MM.1S (cell line): ENCODE data around the gene LMO1.

Experiments
- DNase-seq: peaks from one replicate; pipeline ENCODE4 v3.0.0-alpha.2; 2015
- H2AFZ ChIP-seq: fragments of 300-600 bp; sonication (generic); 2 replicates; pipeline ENCODE4 v1.6.0; 2016; ENCODE audit warnings: antibody characterized with exemption, low read length
- H3F3A ChIP-seq: fragments of 300-600 bp; sonication (generic); 2 replicates; pipeline ENCODE4 v1.6.1; 2016; ENCODE audit warnings: mild to moderate bottlenecking, antibody characterized with exemption, low read length, moderate library complexity, mixed read lengths; ENCODE audit not compliant: insufficient read depth
- H3K27ac ChIP-seq: fragments of 300-600 bp; sonication (generic); 2 replicates; pipeline ENCODE4 v1.5.1; 2016; ENCODE audit warnings: mild to moderate bottlenecking, low read length
- H3K27me3 ChIP-seq: fragments of 300-600 bp; sonication (generic); replicated peaks from 2 replicates; pipeline ENCODE4 v1.6.0; 2016; ENCODE audit warnings: low read length; ENCODE audit not compliant: insufficient read depth
- H3K36me3 ChIP-seq: fragments of 300-600 bp; sonication (generic); replicated peaks from 2 replicates; pipeline ENCODE4 v1.6.1; 2016; ENCODE audit warnings: mild to moderate bottlenecking, low read length, mixed read lengths; ENCODE audit not compliant: insufficient read depth
- H3K4me1 ChIP-seq: fragments of 300-600 bp; sonication (generic); 2 replicates; pipeline ENCODE4 v1.6.1; 2016; ENCODE audit warnings: low read length, mixed read lengths
- H3K4me2 ChIP-seq: fragments of 300-600 bp; sonication (generic); 2 replicates; pipeline ENCODE4 v1.6.0; 2016; ENCODE audit warnings: low read depth, low read length
- H3K4me3 ChIP-seq: fragments of 300-600 bp; sonication (generic); 2 replicates; pipeline ENCODE4 v1.5.1; 2016; ENCODE audit warnings: low read length, mixed read lengths
- H3K79me2 ChIP-seq: fragments of 300-600 bp; sonication (generic); 2 replicates; pipeline ENCODE4 v1.6.1; 2016; ENCODE audit warnings: mixed run types, low read length, mixed read lengths
- H3K9ac ChIP-seq: fragments of 300-600 bp; sonication (generic); 2 replicates; pipeline ENCODE4 v1.6.1; 2016; ENCODE audit warnings: low read length, mixed read lengths
- H3K9me2 ChIP-seq: fragments of 300-600 bp; sonication (generic); replicated peaks from 2 replicates; pipeline ENCODE4 v1.6.1; 2016; ENCODE audit warnings: mild to moderate bottlenecking, low read length, mixed read lengths; ENCODE audit not compliant: insufficient read depth
- H3K9me3 ChIP-seq: fragments of 300-600 bp; sonication (generic); replicated peaks from 2 replicates; pipeline ENCODE4 v1.6.1; 2016; ENCODE audit warnings: mild to moderate bottlenecking, low read length, mixed read lengths; ENCODE audit not compliant: insufficient read depth
- H4K20me1 ChIP-seq: fragments of 300-600 bp; sonication (generic); 2 replicates; pipeline ENCODE4 v1.6.1; 2016; ENCODE audit warnings: mild to moderate bottlenecking, low read length, moderate library complexity, mixed read lengths; ENCODE audit not compliant: insufficient read depth
- EZH2 ChIP-seq: fragments of 300-600 bp; sonication (generic); optimal IDR thresholded peaks from 2 replicates; pipeline ENCODE3; 2017; ENCODE audit warnings: low read depth, mild to moderate bottlenecking, antibody characterized with exemption, low read length, mixed read lengths
- EZH2phosphoT487 ChIP-seq: fragments of 300-600 bp; sonication (generic); IDR thresholded peaks from 2 replicates; pipeline ENCODE4 v1.6.1; 2018; ENCODE audit warnings: antibody characterized with exemption, low read length
- TF ChIP-seq, protein P1 (sequence below): fragments of 300-600 bp; sonication (generic); IDR thresholded peaks from 2 replicates; pipeline ENCODE4 v1.5.1; 2016; ENCODE audit warnings: antibody characterized with exemption, low read length, mixed read lengths

The LMO1 gene

DNA sequence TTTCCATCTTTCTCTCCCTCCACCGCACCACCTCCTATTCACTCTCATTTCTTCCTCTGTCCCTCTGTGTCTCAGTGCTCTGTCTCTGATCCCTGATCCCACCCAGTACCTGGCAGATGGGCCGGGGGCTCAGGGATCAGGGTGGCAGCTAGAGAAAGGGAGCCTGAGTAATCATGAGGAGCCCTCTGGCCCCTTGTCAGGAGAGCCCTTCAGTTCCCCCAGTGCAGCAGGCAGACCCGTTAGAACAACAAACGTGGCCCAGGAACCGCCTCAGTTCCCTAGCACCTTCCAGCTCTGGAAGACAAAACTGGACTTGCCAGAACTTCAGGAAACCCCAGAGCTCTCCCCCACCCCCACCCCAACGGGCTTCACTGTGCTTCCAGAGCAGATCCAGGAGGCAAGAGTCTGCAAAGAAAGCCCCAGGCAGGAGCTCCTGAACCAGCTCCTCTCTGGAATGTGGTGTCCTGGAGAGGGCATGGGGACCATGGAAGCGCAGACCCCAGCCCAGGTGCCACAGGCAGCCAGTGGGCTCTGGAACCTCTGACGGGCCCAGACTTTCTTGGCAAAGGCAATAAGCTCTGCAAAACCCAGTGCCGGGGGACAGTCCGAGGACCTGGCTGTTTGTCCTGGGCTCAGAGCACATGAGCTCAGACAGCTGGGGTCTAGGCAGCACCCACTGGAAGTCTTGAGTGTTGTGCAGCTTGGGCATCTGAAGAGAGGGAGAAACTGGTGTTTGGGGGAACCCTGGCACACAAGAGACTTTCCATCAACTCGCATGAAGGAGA, 43.2 kb downstream of the LMO1 start:
- no peaks in the 10 kb centered on the region for H3K9me3 ChIP-seq
- TF ChIP-seq, protein P1, sequence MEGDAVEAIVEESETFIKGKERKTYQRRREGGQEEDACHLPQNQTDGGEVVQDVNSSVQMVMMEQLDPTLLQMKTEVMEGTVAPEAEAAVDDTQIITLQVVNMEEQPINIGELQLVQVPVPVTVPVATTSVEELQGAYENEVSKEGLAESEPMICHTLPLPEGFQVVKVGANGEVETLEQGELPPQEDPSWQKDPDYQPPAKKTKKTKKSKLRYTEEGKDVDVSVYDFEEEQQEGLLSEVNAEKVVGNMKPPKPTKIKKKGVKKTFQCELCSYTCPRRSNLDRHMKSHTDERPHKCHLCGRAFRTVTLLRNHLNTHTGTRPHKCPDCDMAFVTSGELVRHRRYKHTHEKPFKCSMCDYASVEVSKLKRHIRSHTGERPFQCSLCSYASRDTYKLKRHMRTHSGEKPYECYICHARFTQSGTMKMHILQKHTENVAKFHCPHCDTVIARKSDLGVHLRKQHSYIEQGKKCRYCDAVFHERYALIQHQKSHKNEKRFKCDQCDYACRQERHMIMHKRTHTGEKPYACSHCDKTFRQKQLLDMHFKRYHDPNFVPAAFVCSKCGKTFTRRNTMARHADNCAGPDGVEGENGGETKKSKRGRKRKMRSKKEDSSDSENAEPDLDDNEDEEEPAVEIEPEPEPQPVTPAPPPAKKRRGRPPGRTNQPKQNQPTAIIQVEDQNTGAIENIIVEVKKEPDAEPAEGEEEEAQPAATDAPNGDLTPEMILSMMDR = no peak
- TF ChIP-seq EZH2phosphoT487 (no peak), EZH2 (no peak)
- no peaks in the 10 kb centered on the region for H4K20me1 ChIP-seq
- no peak overlapping the region for H3K27ac ChIP-seq
- H3K4me2 ChIP-seq = no peak overlapping the region
- H3K9me2 ChIP-seq = no peaks in the 10 kb centered on the region
- H2AFZ ChIP-seq = no peak overlapping the region
- peaks cover 15% of the 10 kb centered on the region for H3K27me3 ChIP-seq
- no peaks in the 10 kb centered on the region for H3K4me1 ChIP-seq
- H3F3A ChIP-seq = no peaks in the 10 kb centered on the region
- H3K36me3 ChIP-seq = no peaks in the 10 kb centered on the region
- H3K79me2 ChIP-seq = no peaks in the 10 kb centered on the region
- H3K4me3 ChIP-seq = no peak overlapping the region
- no peak overlapping the region for H3K9ac ChIP-seq
- DNase-seq = no peak

DNA sequence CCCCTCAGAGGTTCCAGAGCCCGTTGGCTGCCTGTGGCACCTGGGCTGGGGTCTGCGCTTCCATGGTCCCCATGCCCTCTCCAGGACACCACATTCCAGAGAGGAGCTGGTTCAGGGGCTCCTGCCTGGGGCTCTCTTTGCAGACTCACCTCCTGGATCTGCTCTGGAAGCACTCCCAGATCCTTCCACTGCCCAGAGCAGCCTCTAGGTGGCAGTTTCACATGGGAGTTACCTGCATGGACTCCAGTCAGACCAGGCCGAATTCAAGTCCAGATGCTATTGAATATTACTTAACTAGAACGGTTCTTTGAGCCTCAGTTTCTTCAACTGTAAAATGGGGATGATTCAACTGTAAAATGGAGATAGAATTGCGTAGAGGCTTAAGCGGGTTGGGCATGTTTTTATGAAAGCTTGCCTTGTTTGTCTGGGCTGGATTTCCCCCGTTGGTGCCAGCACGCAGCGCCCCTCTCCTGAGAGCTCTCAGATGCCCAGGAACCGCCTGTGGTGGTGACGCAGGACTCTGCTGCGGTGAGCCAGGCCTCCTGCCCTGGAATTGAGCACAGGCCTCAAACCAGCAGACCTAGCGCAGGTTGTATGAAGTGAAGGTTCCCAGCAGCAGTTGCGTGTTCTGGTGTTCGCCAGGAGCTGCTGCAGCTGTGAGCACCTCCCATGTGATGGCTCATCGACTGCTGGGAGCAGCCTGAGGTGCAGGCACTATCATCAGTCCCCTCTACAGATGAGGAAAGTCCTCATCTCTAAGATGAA, 44.2 kb downstream of the LMO1 start:
- no peak overlapping the region for H3K9ac ChIP-seq
- H3K4me2 ChIP-seq = no peak overlapping the region
- H3K79me2 ChIP-seq = no peaks in the 10 kb centered on the region
- H4K20me1 ChIP-seq = no peaks in the 10 kb centered on the region
- H3K9me3 ChIP-seq = no peaks in the 10 kb centered on the region
- no peak overlapping the region for H3K27ac ChIP-seq
- DNase-seq = peak; percentile 48
- no peaks in the 10 kb centered on the region for H3K36me3 ChIP-seq
- H3K27me3 ChIP-seq = peaks cover 10% of the 10 kb centered on the region
- TF ChIP-seq EZH2 = no peak
- no peak for TF ChIP-seq EZH2phosphoT487
- TF ChIP-seq, protein P1 = peak; percentile 70
- no peaks in the 10 kb centered on the region for H3K4me1 ChIP-seq
- H3K4me3 ChIP-seq = no peak overlapping the region
- H3F3A ChIP-seq = no peaks in the 10 kb centered on the region
- H2AFZ ChIP-seq = no peak overlapping the region
- H3K9me2 ChIP-seq = no peaks in the 10 kb centered on the region

DNA sequence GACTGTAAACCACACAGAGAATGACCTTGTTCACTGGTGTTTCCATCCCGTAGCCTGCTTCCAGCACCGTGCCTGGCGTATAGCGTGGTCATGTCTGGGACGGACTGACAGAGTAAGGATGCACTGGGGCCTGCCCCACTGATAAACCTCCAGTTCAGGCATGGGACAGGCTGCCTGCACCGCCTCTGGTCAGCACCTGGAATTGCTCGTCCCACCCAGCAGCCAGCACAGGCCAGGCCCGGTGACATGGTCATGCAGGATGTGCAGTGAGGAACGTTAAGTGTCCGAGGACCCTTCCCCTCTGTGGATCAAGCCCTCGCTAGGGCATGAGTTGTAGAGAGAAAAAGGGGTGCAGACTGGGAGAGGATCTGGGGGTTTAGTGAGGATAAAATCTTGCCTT, 44.8 kb downstream of the LMO1 start:
- H3K9me2 ChIP-seq = no peaks in the 10 kb centered on the region
- H4K20me1 ChIP-seq = no peaks in the 10 kb centered on the region
- no peak overlapping the region for H3K4me2 ChIP-seq
- H3K79me2 ChIP-seq = no peaks in the 10 kb centered on the region
- no peak overlapping the region for H3K27ac ChIP-seq
- no peaks in the 10 kb centered on the region for H3K4me1 ChIP-seq
- H3K4me3 ChIP-seq = no peak overlapping the region
- H3K27me3 ChIP-seq = peaks cover 9% of the 10 kb centered on the region
- no peaks in the 10 kb centered on the region for H3K9me3 ChIP-seq
- TF ChIP-seq EZH2phosphoT487 = no peak
- TF ChIP-seq EZH2 = no peak
- TF ChIP-seq, protein P1 = no peak
- no peak overlapping the region for H3K9ac ChIP-seq
- H3F3A ChIP-seq = no peaks in the 10 kb centered on the region
- H2AFZ ChIP-seq = no peak overlapping the region
- no peak for DNase-seq
- H3K36me3 ChIP-seq = no peaks in the 10 kb centered on the region
